ENCODE measurements around the gene PDSS2. TPM values are rescaled to one million over a fixed set of nuclear protein-coding genes. Genes with fewer than 3 reads are reported as not detected.

The PDSS2 gene
- total RNA-seq, 1 donor from 2014 or later, result 6.5 TPM

DNA sequence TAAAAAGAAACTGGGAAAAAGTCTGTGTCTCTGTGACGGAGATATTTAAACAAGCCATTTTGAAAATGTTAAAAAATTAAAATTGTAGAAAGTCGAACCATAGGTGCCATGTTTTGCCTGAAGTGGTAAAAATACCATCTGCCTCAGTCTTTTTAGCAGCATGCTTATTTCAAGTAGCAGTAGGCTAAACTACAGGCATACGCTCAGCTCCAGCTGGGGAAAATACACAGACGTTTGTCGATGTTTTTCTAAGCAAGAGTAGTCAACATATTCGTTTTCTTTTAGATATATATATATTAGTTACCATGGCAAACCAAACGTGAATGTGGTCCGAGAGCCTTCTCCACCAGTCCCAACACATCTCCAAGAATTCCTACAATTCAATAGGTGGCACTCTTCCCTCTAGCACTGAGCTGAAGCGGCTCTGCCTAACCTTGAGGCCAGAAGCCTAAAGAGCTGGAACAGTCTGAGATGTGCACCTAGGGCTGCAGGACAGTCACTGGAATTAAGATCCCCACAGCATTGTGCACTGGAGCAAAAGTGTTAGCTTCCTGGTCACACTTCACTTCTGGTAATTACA lies 273.9 kb downstream of the PDSS2 start:
- DNase-seq, result peak; percentile 17
- Mint-ChIP-seq H3K9me3 (ENCODE audit: unreplicated experiment) (no peaks in the 10 kb centered on the region), H3K4me3 (ENCODE audit: unreplicated experiment) (no peak overlapping the region), H3K36me3 (ENCODE audit: unreplicated experiment) (no peaks in the 10 kb centered on the region), H3K27ac (ENCODE audit: unreplicated experiment) (no peak overlapping the region), H3K4me1 (ENCODE audit: low read depth, unreplicated experiment) (no peaks in the 10 kb centered on the region), H3K27me3 (ENCODE audit: unreplicated experiment) (no peaks in the 10 kb centered on the region)
- TF ChIP-seq CTCF (IDR thresholded peaks at IDR 0.05; ENCODE audit: partially characterized antibody, unreplicated experiment), result no peak

DNA sequence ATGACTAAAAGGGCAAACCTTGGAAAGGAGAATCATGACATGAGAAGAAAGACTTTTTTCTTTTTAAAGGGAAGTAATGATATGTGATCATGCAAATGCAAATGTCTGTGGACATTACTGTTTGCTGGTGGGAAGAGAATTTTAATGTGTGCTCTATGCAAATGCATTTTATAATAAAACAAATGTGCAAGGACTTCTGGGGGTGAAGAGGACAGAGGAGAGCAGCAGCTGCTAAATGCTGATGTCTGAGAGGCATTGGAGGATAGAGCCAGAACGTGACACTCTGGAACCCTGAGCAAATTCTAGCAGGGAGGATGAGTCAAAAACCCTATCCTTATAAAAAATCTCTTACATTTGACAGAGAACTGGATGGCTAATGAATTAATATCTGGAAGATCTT lies 274.9 kb downstream of the PDSS2 start:
- no peak overlapping the region for H3K27ac Mint-ChIP-seq (ENCODE audit: unreplicated experiment)
- no peak for TF ChIP-seq CTCF (IDR thresholded peaks at IDR 0.05; ENCODE audit: partially characterized antibody, unreplicated experiment)
- H3K4me3 Mint-ChIP-seq (ENCODE audit: unreplicated experiment), result no peak overlapping the region
- no peaks in the 10 kb centered on the region for H3K9me3 Mint-ChIP-seq (ENCODE audit: unreplicated experiment)
- no peaks in the 10 kb centered on the region for H3K27me3 Mint-ChIP-seq (ENCODE audit: unreplicated experiment)
- no peaks in the 10 kb centered on the region for H3K36me3 Mint-ChIP-seq (ENCODE audit: unreplicated experiment)
- DNase-seq, result no peak
- peaks cover 1% of the 10 kb centered on the region for H3K4me1 Mint-ChIP-seq (ENCODE audit: low read depth, unreplicated experiment)

DNA sequence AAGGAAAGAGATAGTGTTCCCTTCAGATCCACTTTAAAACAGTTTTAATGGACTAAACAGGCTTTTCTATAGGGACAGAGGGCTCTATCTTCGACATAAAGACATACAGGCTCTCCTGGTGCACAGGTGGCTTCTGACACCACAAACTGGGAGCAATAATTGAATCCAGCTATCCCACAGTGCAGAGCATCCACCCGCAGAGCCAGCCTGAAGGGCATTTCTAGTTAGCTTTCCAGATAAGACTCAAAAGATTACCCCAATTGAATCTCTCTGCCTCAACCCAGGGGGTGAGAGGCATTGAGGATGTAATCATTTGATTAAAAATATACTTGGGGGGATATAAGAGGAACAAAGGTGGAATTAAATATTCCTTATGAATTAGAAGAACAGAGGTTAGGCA lies 279.3 kb downstream of the PDSS2 start:
- Mint-ChIP-seq H3K27ac (ENCODE audit: unreplicated experiment) (no peak overlapping the region), H3K27me3 (ENCODE audit: unreplicated experiment) (no peaks in the 10 kb centered on the region), H3K4me3 (ENCODE audit: unreplicated experiment) (no peak overlapping the region), H3K36me3 (ENCODE audit: unreplicated experiment) (no peaks in the 10 kb centered on the region), H3K9me3 (ENCODE audit: unreplicated experiment) (no peaks in the 10 kb centered on the region), H3K4me1 (ENCODE audit: low read depth, unreplicated experiment) (peaks cover 2% of the 10 kb centered on the region)
- DNase-seq, result no peak
- TF ChIP-seq CTCF (IDR thresholded peaks at IDR 0.05; ENCODE audit: partially characterized antibody, unreplicated experiment), result no peak

- H3K4me3 Mint-ChIP-seq (ENCODE audit: unreplicated experiment), result no peak overlapping the region
- H3K9me3 Mint-ChIP-seq (ENCODE audit: unreplicated experiment), result no peaks in the 10 kb centered on the region
- H3K36me3 Mint-ChIP-seq (ENCODE audit: unreplicated experiment), result no peaks in the 10 kb centered on the region
- no peak for TF ChIP-seq CTCF (IDR thresholded peaks at IDR 0.05; ENCODE audit: partially characterized antibody, unreplicated experiment)
- H3K27ac Mint-ChIP-seq (ENCODE audit: unreplicated experiment), result no peak overlapping the region
- H3K27me3 Mint-ChIP-seq (ENCODE audit: unreplicated experiment), result no peaks in the 10 kb centered on the region
- H3K4me1 Mint-ChIP-seq (ENCODE audit: low read depth, unreplicated experiment), result peaks cover 2% of the 10 kb centered on the region
- DNase-seq, result no peak
Observed at GRCh38 chr6:107179004-107179403, 280.4 kb downstream of the PDSS2 start.

GRCh38 chr6:107173779-107174178 lies 285.6 kb downstream of the PDSS2 start:
- DNase-seq, result no peak
- TF ChIP-seq CTCF (IDR thresholded peaks at IDR 0.05; ENCODE audit: partially characterized antibody, unreplicated experiment), result no peak
- Mint-ChIP-seq H3K27me3 (ENCODE audit: unreplicated experiment) (peaks cover 3% of the 10 kb centered on the region), H3K36me3 (ENCODE audit: unreplicated experiment) (peaks cover 5% of the 10 kb centered on the region), H3K27ac (ENCODE audit: unreplicated experiment) (no peak overlapping the region), H3K4me1 (ENCODE audit: low read depth, unreplicated experiment) (no peaks in the 10 kb centered on the region), H3K9me3 (ENCODE audit: unreplicated experiment) (no peaks in the 10 kb centered on the region), H3K4me3 (ENCODE audit: unreplicated experiment) (no peak overlapping the region)

Data from glutamatergic neuron (in vitro differentiated cells).